ENCODE data around the gene INPP5D.

INPP5D gene

DNA sequence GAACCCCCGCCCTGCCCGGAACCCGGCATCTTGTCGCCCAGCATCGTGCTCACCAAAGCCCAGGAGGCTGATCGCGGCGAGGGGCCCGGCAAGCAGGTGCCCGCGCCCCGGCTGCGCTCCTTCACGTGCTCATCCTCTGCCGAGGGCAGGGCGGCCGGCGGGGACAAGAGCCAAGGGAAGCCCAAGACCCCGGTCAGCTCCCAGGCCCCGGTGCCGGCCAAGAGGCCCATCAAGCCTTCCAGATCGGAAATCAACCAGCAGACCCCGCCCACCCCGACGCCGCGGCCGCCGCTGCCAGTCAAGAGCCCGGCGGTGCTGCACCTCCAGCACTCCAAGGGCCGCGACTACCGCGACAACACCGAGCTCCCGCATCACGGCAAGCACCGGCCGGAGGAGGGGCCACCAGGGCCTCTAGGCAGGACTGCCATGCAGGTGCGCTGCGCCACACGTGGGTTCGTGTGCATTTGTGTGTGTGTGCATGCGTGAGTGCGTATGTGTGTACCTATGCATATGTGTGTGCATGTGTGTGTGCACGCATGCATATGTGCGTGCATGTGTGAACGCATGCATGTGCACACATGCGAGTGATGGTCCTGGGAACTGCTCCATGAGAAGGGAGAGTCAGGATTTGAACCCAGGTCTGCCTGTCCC is 144.3 kb downstream of the INPP5D start:
- TF ChIP-seq, protein P1, sequence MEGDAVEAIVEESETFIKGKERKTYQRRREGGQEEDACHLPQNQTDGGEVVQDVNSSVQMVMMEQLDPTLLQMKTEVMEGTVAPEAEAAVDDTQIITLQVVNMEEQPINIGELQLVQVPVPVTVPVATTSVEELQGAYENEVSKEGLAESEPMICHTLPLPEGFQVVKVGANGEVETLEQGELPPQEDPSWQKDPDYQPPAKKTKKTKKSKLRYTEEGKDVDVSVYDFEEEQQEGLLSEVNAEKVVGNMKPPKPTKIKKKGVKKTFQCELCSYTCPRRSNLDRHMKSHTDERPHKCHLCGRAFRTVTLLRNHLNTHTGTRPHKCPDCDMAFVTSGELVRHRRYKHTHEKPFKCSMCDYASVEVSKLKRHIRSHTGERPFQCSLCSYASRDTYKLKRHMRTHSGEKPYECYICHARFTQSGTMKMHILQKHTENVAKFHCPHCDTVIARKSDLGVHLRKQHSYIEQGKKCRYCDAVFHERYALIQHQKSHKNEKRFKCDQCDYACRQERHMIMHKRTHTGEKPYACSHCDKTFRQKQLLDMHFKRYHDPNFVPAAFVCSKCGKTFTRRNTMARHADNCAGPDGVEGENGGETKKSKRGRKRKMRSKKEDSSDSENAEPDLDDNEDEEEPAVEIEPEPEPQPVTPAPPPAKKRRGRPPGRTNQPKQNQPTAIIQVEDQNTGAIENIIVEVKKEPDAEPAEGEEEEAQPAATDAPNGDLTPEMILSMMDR (IDR thresholded peaks at IDR 0.05; ENCODE audit: low read depth, low read length), result no peak
- DNase-seq (ENCODE audit: extremely low read depth, low read depth), result no peak

DNA sequence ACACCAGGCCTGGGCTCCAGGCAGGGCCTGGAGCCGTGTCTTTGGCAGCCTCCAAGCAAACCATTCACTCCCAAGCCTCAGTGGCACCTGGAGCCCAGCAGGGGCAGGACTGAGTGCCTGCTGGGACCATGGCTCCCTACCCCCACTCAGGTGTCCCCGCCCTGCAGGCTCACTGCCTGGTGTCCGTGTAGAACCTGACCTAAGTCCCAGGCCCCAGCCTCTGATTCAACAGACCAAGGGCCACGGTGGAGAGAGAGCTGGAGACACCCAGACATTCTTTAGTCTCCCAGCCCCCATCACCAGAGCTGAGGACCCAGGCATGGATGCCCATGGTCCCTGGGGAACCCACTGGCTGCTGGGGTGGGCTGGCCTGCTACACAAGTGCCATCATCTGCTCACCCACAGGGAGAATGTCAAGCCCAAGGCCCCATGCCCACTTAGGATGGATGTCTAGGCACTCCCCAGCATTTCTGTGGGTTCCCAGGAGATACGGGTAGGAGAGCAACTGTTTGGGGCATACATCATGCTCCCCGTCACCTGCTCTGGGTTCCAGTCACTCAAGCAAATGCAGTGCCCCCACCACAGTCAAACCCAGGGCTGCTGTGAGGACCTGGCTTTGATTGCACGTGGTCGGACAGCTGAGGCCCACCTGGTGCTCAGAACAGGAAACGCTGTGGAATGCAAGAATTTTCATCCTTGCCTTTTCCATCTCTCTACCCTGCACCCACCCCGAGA is 148.4 kb downstream of the INPP5D start:
- no peak for DNase-seq (ENCODE audit: extremely low read depth, low read depth)
- TF ChIP-seq, protein P1 (IDR thresholded peaks at IDR 0.05; ENCODE audit: low read depth, low read length), result no peak

GRCh38 chr2:233209117-233209532 is 149.0 kb downstream of the INPP5D start:
- DNase-seq (ENCODE audit: extremely low read depth, low read depth), result no peak
- TF ChIP-seq, protein P1 (IDR thresholded peaks at IDR 0.05; ENCODE audit: low read depth, low read length), result no peak

GRCh38 chr2:233209533-233210171 is 149.5 kb downstream of the INPP5D start:
- DNase-seq (ENCODE audit: extremely low read depth, low read depth), result no peak
- TF ChIP-seq, protein P1 (IDR thresholded peaks at IDR 0.05; ENCODE audit: low read depth, low read length), result no peak

- DNase-seq (ENCODE audit: extremely low read depth, low read depth), result no peak
- TF ChIP-seq, protein P1 (IDR thresholded peaks at IDR 0.05; ENCODE audit: low read depth, low read length), result no peak
Measured at GRCh38 chr2:233210281-233210680, 150.1 kb downstream of the INPP5D start.

- peak; percentile 69 for DNase-seq (ENCODE audit: extremely low read depth, low read depth)
- TF ChIP-seq, protein P1 (IDR thresholded peaks at IDR 0.05; ENCODE audit: low read depth, low read length), result no peak
Measured at GRCh38 chr2:233210843-233211547, 150.9 kb downstream of the INPP5D start.
